HG02678 (cell line): ENCODE data around the gene NDUFA7.
"Not testable (repeated sequence)": the region's sequence is repeated elsewhere in the genome, so short reads cannot be mapped to it uniquely, and the experiment has no call there.

Experiments used
- ATAC-seq: cut with Tn5 transposase; IDR thresholded peaks from one replicate; pipeline ENCODE4 v1.9.1; 2021; ENCODE audit warnings: mild to moderate bottlenecking, moderate library complexity; ENCODE audit not compliant: unreplicated experiment

NDUFA7 gene

DNA sequence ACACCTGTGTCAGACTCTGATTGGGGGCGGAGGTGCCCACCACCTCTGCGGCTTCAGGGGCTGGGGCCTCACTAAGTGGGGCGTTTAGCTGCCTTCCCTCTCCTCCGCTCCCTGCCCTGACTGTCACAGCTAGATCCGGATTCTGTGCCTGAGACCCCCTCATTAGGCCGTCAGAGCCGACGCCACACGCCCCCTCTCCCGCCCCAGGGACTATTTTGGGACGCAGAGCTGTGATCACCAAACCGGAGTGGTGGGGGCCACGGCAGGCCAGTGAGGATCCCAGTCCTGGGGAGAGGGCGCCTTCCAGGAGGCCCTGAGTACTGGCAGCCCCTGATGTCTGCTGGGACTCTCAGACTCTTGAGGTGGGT is 21.1 kb upstream of the NDUFA7 start:
- ATAC-seq: no peak

GRCh38 chr19:8341504-8341903 is 20.3 kb upstream of the NDUFA7 start:
- not testable (repeated sequence) for ATAC-seq

DNA sequence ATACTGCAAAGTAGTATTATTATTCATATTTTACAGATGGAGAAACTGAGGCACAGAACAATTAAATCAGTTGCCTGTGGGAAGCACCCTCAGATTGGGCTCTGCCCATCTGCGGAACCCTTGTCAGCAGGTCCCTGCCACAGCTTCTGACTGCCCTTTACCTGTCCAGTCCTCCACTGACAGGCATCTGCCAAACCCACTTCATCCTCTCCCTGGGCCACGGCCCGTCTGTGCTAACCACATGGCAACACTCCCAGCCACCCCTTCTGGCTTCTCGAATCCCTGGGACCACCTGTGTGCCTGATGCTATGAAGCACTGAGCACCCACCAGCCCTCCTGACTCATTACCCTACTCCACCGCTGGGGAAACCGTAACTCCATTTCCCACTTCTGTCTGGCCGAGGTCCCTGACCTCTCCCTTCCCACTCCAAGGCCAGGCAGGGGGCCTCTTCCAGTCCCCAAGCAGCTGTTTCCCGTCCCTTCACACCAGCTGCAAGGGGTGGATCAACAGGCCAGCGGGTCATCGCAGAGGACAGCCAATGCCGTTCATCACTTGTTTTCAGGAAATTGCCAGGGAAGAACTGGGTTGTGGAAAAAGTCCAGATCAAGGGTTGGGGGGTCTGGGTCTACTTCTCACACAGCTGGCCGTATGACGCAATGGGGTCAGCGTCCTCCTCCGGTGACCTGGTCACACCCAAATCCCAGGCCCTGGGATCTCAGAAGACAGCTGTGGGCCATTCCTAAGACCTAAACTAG is 19.3 kb upstream of the NDUFA7 start:
- ATAC-seq: no peak

- ATAC-seq: no peak
These were observed 17.7 kb upstream of the NDUFA7 start for GRCh38 chr19:8338835-8339234.

GRCh38 chr19:8337728-8338127 is 16.6 kb upstream of the NDUFA7 start:
- ATAC-seq: no peak

- no peak for ATAC-seq
These were observed 15.5 kb upstream of the NDUFA7 start for GRCh38 chr19:8336660-8337059.

DNA sequence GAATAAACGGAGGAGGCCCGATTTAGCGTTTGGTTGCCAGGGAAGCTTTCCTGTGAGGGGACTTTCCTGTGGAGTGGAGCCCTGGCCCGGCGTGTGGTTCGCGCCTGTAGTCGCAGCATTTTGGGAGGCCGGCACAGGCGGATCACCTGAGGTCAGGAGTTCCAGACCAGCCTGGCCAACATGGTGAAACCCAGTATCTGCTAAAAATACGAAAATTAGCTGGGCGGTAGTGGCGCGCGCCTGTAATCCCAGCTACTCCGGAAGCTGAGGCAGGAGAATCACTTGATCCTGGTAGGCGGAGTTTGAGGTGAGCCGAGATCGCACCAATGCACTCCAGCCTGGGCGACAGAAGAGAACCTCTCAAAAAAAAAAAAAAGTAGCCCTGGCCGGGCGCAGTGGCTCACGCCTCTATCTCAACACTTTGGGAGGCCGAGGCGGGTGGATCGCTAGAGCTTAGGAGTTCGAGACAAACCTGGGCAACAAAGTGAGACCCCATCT is 14.9 kb upstream of the NDUFA7 start:
- ATAC-seq: no peak

DNA sequence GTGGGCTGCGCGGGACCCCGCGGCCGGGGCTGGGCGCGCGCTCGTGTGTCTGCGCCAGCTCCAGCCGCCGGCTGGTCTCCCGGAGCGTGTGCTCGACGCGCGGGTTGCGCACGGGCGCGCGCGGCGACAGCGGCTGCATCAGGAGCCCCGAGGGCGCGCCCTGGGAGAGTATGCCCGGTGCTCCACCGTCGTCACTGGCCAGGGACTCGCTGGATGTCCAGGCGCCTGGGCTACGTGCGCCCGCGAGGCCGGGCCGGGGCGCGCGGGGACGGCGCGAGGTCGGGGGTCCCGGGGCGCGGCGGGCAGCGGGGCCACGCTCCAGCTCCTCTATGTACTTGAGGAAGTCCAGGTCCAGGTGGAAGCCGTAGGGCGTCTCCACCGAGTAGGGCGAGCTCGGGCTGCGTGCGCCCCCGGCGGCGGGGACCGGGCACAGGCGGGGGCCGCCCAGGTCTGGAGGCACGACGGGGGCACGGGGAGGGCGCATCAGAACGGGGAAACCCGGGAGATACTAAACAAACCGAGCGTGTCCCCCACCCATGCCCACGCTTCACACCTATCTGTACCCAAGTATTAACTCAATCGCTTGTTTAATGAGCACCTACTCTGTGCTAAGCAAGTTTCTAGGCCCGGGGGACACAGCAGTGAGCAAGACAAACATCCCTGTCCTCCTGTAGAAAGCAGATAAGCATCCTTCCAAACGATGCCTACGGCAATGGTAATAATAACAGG is 14.3 kb upstream of the NDUFA7 start:
- no peak for ATAC-seq

DNA sequence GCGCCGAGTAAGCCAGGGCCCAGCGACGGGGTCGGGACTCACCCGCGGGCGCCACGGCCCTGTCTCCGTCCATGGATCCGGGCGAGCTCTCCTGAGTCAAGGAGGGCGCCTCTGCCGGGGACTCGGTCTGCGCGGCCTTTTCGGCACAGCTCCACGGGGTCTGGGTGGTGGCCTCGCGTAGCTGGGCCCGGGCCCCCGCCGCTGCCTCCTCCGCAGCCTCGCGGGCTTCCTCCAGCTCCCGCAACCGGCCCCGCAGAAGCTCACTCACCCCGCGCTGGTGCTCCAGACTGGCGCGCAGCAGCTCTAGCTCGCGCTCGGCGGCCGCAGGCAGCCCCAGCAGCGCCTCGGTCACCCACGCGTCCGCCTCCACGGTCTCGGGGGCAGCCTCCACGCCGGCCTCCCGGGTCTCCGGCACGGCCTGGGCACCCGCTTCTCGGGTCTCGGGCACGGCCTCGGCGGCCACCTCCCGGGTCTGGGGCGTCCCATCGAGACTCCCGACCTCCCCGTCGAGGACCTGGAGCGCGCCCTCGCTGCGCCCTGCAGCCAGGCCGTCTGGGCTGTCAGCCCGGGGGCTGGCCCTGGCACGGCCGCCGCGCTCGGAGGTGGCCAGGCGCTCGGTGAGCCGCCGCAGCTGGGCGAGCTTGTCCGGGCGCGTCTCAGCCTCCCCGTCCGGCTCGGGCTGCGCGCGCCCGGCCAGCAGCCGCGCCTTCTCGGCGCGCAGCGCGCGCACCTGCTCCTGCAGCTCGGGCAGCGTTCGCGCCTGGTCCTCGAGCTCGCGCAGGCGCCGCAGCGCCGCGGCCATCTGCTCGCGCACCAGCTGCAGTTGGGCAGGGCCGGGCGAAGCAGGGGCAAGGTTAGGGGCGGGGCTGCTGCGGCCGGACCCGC is 13.5 kb upstream of the NDUFA7 start:
- no peak for ATAC-seq

- ATAC-seq: no peak
These were observed 12.7 kb upstream of the NDUFA7 start for GRCh38 chr19:8333767-8334457.

GRCh38 chr19:8332976-8333766 is 12.0 kb upstream of the NDUFA7 start:
- no peak for ATAC-seq

DNA sequence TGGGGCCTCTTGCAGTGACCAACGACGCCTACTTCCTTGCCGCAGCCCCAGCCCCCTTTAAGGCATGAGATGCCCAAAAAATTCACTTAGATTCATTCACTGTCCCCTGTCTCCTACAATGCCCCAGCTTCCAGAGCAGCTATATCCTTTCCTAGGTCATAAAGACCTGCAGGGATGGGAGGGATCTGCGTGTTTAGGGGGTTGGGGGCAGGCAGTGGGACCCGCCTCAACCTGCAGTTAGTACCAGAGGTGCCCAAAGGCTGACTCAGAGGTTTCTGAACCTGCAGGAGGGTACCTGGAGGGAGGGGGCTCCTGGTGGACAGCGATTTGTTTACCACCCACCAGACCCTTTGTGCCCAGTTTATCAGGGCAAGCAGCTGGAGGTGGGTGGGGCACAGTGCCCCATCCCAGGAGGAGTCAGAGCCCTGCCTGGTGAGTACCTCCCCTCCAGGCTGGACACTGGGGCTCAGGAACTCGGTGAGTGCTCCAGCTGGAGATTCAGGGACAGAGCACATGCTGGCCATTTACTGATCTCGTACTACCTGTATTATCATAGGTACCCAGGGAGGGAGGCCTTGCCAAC is 10.2 kb upstream of the NDUFA7 start:
- no peak for ATAC-seq

GRCh38 chr19:8329996-8330395 is 8.8 kb upstream of the NDUFA7 start:
- ATAC-seq: no peak

- no peak for ATAC-seq
These were observed 4.3 kb upstream of the NDUFA7 start for GRCh38 chr19:8325454-8325853.

DNA sequence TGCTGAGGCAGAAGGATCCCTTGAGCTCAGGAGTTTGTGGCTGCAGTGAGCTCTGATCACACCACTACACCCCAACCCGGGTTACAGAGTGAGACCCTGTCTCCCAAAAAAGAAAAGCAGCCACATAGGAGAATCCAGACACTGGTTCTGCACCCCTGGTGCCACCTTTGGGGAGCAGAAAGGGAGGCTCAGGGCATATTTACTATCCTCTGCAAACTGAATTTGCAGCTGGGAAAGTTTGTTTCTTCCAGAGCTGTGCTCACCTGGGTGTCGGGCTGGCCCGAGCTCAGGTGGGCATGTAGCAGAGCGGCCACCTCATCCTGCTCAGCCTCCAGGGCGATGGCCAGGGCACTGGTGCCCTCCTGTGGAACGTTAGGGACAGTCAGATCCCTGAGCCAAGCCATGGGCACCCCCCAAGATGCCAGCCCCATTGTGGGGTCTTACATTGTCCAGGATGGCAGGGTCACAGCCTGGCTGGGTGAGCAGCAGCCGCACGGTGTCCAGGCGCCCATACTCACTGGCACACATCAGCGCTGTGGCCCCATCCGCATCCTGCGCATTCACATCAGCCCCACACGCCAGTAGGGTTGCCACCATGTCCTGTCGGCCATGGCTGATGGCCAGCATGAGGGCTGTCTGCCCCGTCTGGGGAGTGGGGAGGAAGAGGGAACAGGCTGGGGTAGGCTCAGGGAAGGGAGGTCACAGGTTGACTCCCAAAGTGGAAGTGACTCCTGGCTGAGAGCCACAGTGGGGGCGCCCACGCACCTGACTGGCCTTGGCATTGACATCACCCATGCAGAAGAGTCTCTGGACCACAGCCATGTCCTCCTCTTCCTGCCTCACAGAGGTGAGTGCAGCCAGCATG is 3.2 kb upstream of the NDUFA7 start:
- no peak for ATAC-seq

DNA sequence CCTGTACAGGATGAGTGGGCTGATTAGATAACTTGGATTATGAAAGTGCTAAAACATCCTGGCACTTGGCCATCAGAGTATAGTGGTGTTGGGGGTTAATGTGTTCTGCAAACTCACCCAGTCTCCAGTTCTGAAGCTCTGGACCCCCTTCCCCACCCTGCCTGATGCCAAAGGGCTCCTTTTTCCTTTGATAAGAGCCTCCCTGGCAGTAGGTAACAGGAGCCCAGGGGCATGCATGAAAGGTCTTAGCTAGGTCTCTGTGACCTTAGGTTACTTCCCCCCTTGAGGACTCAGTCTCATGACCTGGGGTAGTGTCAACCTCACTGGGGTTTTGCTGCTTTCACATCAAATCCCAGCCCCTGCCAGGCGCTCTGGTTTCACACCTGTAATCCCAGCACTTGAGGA is 2.6 kb upstream of the NDUFA7 start:
- ATAC-seq: no peak

DNA sequence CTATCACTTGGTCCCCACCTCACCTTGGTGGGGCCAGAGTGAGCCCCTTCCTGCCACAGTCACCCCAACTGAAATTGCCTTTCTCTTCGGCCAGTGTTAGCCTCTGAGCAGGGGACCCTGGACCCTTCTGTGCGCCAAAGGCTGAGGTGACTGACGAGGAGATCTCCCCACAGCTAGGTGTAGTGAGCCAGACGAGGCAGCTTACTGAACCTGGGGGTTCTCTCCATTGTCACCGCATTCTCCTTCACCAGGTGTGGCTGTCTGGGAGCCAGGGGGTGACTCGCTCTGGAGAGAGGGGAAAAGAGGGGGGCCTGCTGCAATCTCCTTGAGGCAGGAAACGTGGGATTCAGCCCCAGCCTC is 1.4 kb upstream of the NDUFA7 start:
- ATAC-seq: no peak

GRCh38 chr19:8321986-8322637 is 937 bp upstream of the NDUFA7 start:
- ATAC-seq: no peak
